SU-DHL-6 (cell line): ENCODE measurements around the gene KCTD1.

Experiments used
- H2AFZ ChIP-seq: fragments of 200-600 bp; sonication (generic); 2 replicates; pipeline ENCODE4 v1.6.1; 2014; ENCODE audit warnings: low read depth, mild to moderate bottlenecking, moderate library complexity, mixed read lengths, antibody characterized with exemption, low read length; ENCODE audit not compliant: severe bottlenecking
- H3F3A ChIP-seq: fragments of 200-600 bp; shearing (Covaris generic); 2 replicates; pipeline ENCODE4 v1.6.0; 2016; ENCODE audit warnings: antibody characterized with exemption, mild to moderate bottlenecking; ENCODE audit not compliant: insufficient read depth
- H3K27ac ChIP-seq: fragments of 200-600 bp; sonication (generic); 2 replicates; pipeline ENCODE4 v1.5.1; 2016; ENCODE audit warnings: low read depth, mild to moderate bottlenecking, low read length, moderate library complexity, mixed read lengths
- H3K27me3 ChIP-seq: fragments of 200-600 bp; sonication (generic), shearing (Covaris generic); 2 replicates; pipeline ENCODE4 v1.6.0; 2014; ENCODE audit warnings: mild to moderate bottlenecking, low read length
- H3K36me3 ChIP-seq: fragments of 200-600 bp; sonication (generic); 2 replicates; pipeline ENCODE4 v1.6.1; 2014; ENCODE audit warnings: mild to moderate bottlenecking, low read length, mixed read lengths
- H3K4me2 ChIP-seq: fragments of 300-600, 200-600 bp; shearing (Covaris generic), sonication (generic); 2 replicates; pipeline ENCODE4 v1.6.0; 2014; ENCODE audit warnings: low read length, low read depth, mild to moderate bottlenecking; ENCODE audit not compliant: poor library complexity, severe bottlenecking
- H3K4me3 ChIP-seq: fragments of 200-600 bp; sonication (generic); 2 replicates; pipeline ENCODE4 v1.5.1; 2014; ENCODE audit warnings: antibody characterized with exemption, low read length, mild to moderate bottlenecking, mixed read lengths; ENCODE audit not compliant: insufficient read depth, poor library complexity, severe bottlenecking
- H3K79me2 ChIP-seq: fragments of 200-600 bp; sonication (generic); 2 replicates; pipeline ENCODE4 v1.6.1; 2014; ENCODE audit warnings: mild to moderate bottlenecking, low read length, moderate library complexity; ENCODE audit not compliant: insufficient read depth
- H3K9ac ChIP-seq: fragments of 200-600 bp; sonication (generic); 2 replicates; pipeline ENCODE4 v1.7.0; 2014; ENCODE audit warnings: mild to moderate bottlenecking, low read length
- H3K9me2 ChIP-seq: fragments of 200-600 bp; sonication (generic); replicated peaks from 2 replicates; pipeline ENCODE4 v1.6.1; 2014; ENCODE audit warnings: low read length; ENCODE audit not compliant: insufficient read depth
- H3K9me3 ChIP-seq: fragments of 200-600 bp; sonication (generic); 2 replicates; pipeline ENCODE4 v1.6.1; 2014; ENCODE audit warnings: low read length, mixed read lengths; ENCODE audit not compliant: insufficient read depth
- H4K20me1 ChIP-seq: fragments of 200-600 bp; sonication (generic); 2 replicates; pipeline ENCODE4 v1.6.1; 2014; ENCODE audit warnings: low read depth, mild to moderate bottlenecking, antibody characterized with exemption, low read length, moderate library complexity, mixed read lengths
- CTCF ChIP-seq: fragments of 200-600 bp; sonication (generic); IDR thresholded peaks from one replicate; pipeline ENCODE4 v1.5.1; 2017; ENCODE audit warnings: antibody characterized with exemption, mild to moderate bottlenecking, low read length, moderate library complexity; ENCODE audit not compliant: insufficient read depth, poor library complexity, severe bottlenecking
- EZH2phosphoT487 ChIP-seq: fragments of 200-600 bp; sonication (generic), shearing (Covaris generic); conservative IDR thresholded peaks from 2 replicates; pipeline ENCODE4 v1.6.1; 2018; ENCODE audit warnings: mild to moderate bottlenecking, antibody characterized with exemption, low read length, moderate library complexity, mixed read lengths

The KCTD1 gene

GRCh38 chr18:26515643-26516487 lies 32.5 kb downstream of the KCTD1 start:
- Histone ChIP-seq H3K9ac (no peak overlapping the region), H3K79me2 (no peaks in the 10 kb centered on the region), H2AFZ (no peak overlapping the region), H3K27me3 (no peaks in the 10 kb centered on the region), H3K9me3 (no peaks in the 10 kb centered on the region), H3K9me2 (no peaks in the 10 kb centered on the region), H3K27ac (no peak overlapping the region), H3K36me3 (no peaks in the 10 kb centered on the region), H4K20me1 (no peaks in the 10 kb centered on the region), H3K4me2 (no peak overlapping the region), H3F3A (no peaks in the 10 kb centered on the region), H3K4me3 (no peak overlapping the region)
- TF ChIP-seq CTCF (no peak), EZH2phosphoT487 (no peak)

GRCh38 chr18:26511339-26512071 lies 36.8 kb downstream of the KCTD1 start:
- Histone ChIP-seq H3K9me3 (no peaks in the 10 kb centered on the region), H4K20me1 (no peaks in the 10 kb centered on the region), H3K27me3 (no peaks in the 10 kb centered on the region), H3K79me2 (no peaks in the 10 kb centered on the region), H2AFZ (no peak overlapping the region), H3K9me2 (no peaks in the 10 kb centered on the region), H3K4me2 (no peak overlapping the region), H3K27ac (no peak overlapping the region), H3K36me3 (no peaks in the 10 kb centered on the region), H3F3A (no peaks in the 10 kb centered on the region), H3K9ac (no peak overlapping the region), H3K4me3 (no peak overlapping the region)
- TF ChIP-seq CTCF (no peak), EZH2phosphoT487 (no peak)

GRCh38 chr18:26510337-26510736 lies 38.0 kb downstream of the KCTD1 start:
- Histone ChIP-seq H3K9ac (no peak overlapping the region), H3K9me2 (no peaks in the 10 kb centered on the region), H3F3A (no peaks in the 10 kb centered on the region), H4K20me1 (no peaks in the 10 kb centered on the region), H3K9me3 (no peaks in the 10 kb centered on the region), H3K79me2 (no peaks in the 10 kb centered on the region), H3K27me3 (no peaks in the 10 kb centered on the region), H2AFZ (no peak overlapping the region), H3K27ac (no peak overlapping the region), H3K36me3 (no peaks in the 10 kb centered on the region), H3K4me2 (no peak overlapping the region), H3K4me3 (no peak overlapping the region)
- no peak for TF ChIP-seq EZH2phosphoT487
- no peak for TF ChIP-seq CTCF
